ENCODE measurements around the gene PLAAT3. TPM values are rescaled to one million over a fixed set of nuclear protein-coding genes. Genes with fewer than 3 reads are reported as not detected.
"Not testable (repeated sequence)": the region's sequence is repeated elsewhere in the genome, so short reads cannot be mapped to it uniquely, and the experiment has no call there.

Gene PLAAT3
- total RNA-seq, 2 donors from 2014 or later = 3.8 to 13.2 TPM

GRCh38 chr11:63554877-63555223, 59.4 kb downstream of the PLAAT3 start:
- Histone ChIP-seq H3K9ac (ENCODE audit: low read depth in 2 of 2, low read length in 2 of 2) (no peak overlapping the region), H3K4me3 (no peak overlapping the region), H3K36me3 (no peaks in the 10 kb centered on the region), H3K4me1 (no peaks in the 10 kb centered on the region), H3K27ac (no peak overlapping the region), H3K27me3 (no peaks in the 10 kb centered on the region), H3K9me3 (no peaks in the 10 kb centered on the region)
- intact Hi-C loops (cut with DNase I) = no loop called here
- no peak for TF ChIP-seq CTCF (IDR thresholded peaks at IDR 0.05)
- peak; percentile 5 for DNase-seq

GRCh38 chr11:63553759-63554158, 60.5 kb downstream of the PLAAT3 start:
- Histone ChIP-seq H3K4me1 (no peaks in the 10 kb centered on the region), H3K36me3 (no peaks in the 10 kb centered on the region), H3K9me3 (no peaks in the 10 kb centered on the region), H3K27ac (no peak overlapping the region), H3K27me3 (no peaks in the 10 kb centered on the region), H3K9ac (ENCODE audit: low read depth in 2 of 2, low read length in 2 of 2) (peak overlapping the region in 1 of 2 donors; percentile 27), H3K4me3 (no peak overlapping the region)
- peak; percentile 19 for DNase-seq
- TF ChIP-seq CTCF (IDR thresholded peaks at IDR 0.05) = no peak
- intact Hi-C loops (cut with DNase I) = no loop called here

- peak; percentile 36 for DNase-seq
- no peak overlapping the region for H3K27ac ChIP-seq
These were observed 61.3 kb downstream of the PLAAT3 start for GRCh38 chr11:63552921-63553320.

GRCh38 chr11:63551889-63552266, 62.4 kb downstream of the PLAAT3 start:
- H3K9ac ChIP-seq (ENCODE audit: low read depth in 2 of 2, low read length in 2 of 2) = no peak overlapping the region
- peak; percentile 11 for DNase-seq
- no peak overlapping the region for H3K27ac ChIP-seq
- no peak for TF ChIP-seq CTCF (IDR thresholded peaks at IDR 0.05)
- no peak overlapping the region for H3K4me3 ChIP-seq
- no peaks in the 10 kb centered on the region for H3K27me3 ChIP-seq
- intact Hi-C loops (cut with DNase I) = no loop called here
- H3K4me1 ChIP-seq = no peaks in the 10 kb centered on the region
- no peaks in the 10 kb centered on the region for H3K36me3 ChIP-seq
- H3K9me3 ChIP-seq = no peaks in the 10 kb centered on the region

More at GRCh38 chr11:63552921-63553320, 61.3 kb downstream of the PLAAT3 start:
- intact Hi-C loops (cut with DNase I) = no loop called here
- Histone ChIP-seq H3K4me1 (no peaks in the 10 kb centered on the region), H3K36me3 (no peaks in the 10 kb centered on the region), H3K9me3 (no peaks in the 10 kb centered on the region), H3K27me3 (no peaks in the 10 kb centered on the region), H3K4me3 (no peak overlapping the region), H3K9ac (ENCODE audit: low read depth in 2 of 2, low read length in 2 of 2) (no peak overlapping the region)
- TF ChIP-seq CTCF (IDR thresholded peaks at IDR 0.05) = no peak

GRCh38 chr11:63551091-63551888, 62.9 kb downstream of the PLAAT3 start:
- Histone ChIP-seq H3K36me3 (no peaks in the 10 kb centered on the region), H3K9me3 (no peaks in the 10 kb centered on the region), H3K4me1 (no peaks in the 10 kb centered on the region), H3K27ac (no peak overlapping the region), H3K4me3 (no peak overlapping the region), H3K9ac (ENCODE audit: low read depth in 2 of 2, low read length in 2 of 2) (no peak overlapping the region), H3K27me3 (no peaks in the 10 kb centered on the region)
- intact Hi-C loops (cut with DNase I) = no loop called here
- DNase-seq = peak; percentile 15
- no peak for TF ChIP-seq CTCF (IDR thresholded peaks at IDR 0.05)

GRCh38 chr11:63550156-63550700, 64.0 kb downstream of the PLAAT3 start:
- H3K36me3 ChIP-seq; intact Hi-C loops (cut with DNase I); H3K27ac ChIP-seq; H3K9me3 ChIP-seq; H3K4me3 ChIP-seq; H3K27me3 ChIP-seq; H3K9ac ChIP-seq (ENCODE audit: low read depth in 2 of 2, low read length in 2 of 2); H3K4me1 ChIP-seq: not testable (repeated sequence)
- peak; percentile 9 for DNase-seq
